GM19193 (cell line): ENCODE results near the gene EPHA2.

Source experiments
- POLR2A ChIP-seq: IDR thresholded peaks from 4 replicates; pipeline ENCODE4 v1.6.1; 2011; ENCODE audit not compliant: insufficient read depth, insufficient read length; ENCODE audit errors: extremely low read depth

EPHA2 gene

DNA sequence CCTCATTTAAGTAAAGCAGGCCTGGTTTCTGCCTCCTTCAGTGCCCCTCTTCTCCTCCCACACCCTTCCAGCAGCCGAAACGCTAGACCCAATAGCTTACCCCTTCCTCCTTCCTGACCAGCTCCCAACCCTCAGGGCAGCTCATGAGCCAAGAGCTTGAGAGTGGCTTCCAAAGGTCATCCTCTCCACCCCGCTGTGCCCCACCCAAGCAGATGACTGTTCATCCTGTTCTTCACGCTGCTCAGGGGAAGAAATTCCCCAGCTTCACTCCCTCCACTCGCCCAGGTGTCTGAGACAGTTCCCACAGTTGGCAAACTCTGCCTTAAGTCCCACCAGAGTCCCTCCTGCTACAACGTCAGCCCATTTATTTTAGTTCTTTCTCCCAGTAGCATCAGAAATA, 33.1 kb upstream of the EPHA2 start:
- TF ChIP-seq POLR2A, result no peak

DNA sequence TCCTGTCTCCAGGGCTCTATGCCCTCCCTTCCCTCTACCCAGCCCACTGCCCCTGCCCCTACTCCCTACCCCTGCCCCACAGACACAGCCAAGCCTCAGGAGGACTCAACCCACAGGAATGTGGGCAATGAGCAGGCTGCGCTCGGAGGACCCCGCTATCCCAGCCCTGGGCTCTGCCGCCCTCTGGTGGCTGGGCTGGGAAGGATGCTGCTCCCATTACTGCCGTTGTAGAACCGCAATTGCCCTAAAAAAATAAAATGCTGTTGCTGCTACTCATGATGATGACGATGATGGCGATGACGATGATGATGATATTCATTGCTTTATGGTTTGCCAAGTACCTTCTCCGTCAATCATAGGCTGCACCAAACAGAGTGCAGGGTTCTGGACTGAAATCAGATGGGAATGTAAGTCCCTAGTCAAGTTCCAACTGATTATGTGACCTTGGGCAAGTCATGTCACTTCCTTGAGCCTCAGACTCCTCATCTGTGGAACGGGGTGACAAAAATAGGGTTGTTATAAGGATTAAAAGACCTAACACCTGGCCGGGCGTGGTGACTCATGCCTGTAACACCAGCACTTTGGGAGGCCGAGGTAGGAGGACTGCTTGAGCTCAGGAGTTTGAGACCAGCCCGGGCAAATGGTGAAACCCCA, 32.0 kb upstream of the EPHA2 start:
- no peak for TF ChIP-seq POLR2A

DNA sequence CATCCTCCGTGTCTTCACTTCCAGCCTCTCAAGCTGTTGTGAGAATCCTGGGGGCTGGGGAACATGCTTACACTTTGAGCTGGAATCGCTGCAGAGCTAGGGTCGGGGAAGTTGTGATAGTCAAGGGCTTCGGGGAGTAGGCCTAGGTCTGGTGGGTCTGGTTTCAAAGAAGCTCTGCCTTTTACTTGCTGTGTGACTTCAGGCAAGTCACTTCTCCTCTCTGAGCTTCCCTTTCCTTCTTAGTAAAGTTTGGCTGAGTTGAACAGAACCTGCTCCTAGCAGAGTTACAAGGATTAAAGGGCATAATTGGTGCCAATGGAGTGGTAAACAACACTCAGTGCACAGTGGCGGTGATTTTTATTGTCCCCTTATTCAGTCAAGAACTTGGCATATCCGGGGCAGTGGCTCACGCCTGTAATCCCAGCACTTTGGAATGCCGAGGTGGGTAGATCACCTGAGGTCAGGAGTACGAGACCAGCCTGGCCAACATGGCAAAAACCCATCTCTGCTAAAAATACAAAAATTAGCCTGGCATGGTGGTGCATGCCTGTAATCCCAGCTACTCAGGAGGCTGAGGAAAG, 30.9 kb upstream of the EPHA2 start:
- TF ChIP-seq POLR2A, result no peak

GRCh38 chr1:16184557-16185303, 28.9 kb upstream of the EPHA2 start:
- TF ChIP-seq POLR2A, result no peak

- TF ChIP-seq POLR2A, result no peak
These were observed 28.1 kb upstream of the EPHA2 start for GRCh38 chr1:16183765-16184556.

DNA sequence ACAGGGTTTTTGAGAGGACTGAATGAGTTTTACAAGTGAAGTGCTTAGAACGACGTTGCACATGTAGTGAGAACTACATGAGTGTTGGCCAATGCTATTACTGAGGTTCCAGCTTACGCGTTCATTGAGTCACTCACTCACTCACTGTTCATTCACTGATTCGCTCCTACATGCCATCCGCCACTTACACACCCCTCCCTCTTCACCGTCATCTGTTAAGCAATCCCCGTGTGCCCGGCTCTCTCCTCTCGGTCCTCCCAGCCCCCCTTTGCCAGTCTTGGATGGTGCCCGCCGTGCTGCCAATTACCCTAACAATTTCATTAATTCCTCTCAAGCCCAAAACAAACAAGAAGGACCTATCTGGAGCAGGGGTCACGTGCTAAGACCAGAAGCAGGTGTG, 27.3 kb upstream of the EPHA2 start:
- TF ChIP-seq POLR2A, result no peak

DNA sequence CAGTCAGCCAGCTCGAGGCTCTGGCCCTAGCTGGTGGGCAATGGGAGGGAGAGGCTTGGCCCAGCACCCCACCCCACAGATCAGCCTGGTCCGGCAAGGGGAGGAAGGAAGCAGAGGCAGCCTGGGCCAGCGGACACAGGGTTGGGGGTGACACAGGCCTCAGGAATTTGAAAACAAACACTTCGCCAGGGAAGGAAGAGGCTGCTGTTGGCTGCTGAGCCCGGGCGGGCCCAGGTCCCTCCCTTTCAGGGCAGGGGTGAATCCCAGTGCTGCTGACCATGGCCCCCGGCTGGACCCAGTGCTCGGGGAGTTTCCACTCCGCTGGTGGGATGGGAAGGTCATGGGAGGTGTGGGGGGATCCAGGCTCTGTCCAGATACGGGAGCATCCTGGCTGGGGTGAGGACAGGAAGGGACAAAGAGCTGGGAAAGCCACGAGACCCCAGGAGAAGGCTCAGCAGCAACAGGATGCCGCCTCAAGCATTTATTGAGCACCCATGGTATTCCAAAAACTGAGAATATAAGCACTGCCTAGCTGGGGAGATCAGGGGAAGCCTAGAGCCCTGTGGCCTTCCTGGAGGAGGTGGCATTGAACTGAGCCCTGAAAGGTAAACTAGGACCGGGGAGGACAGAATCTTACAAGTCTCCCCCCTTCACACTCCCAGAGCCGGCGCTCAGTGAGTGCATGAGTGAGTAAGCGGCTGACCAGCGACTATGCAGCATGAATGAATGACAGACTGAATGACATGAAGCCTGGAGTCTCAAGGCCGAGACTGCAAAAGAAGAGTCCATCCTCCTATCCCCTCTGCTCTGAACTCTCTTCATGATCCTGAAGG, 26.2 kb upstream of the EPHA2 start:
- no peak for TF ChIP-seq POLR2A

- TF ChIP-seq POLR2A, result no peak
These were observed 24.5 kb upstream of the EPHA2 start for GRCh38 chr1:16180291-16180824.

- no peak for TF ChIP-seq POLR2A
These were observed 23.0 kb upstream of the EPHA2 start for GRCh38 chr1:16178596-16179497.

DNA sequence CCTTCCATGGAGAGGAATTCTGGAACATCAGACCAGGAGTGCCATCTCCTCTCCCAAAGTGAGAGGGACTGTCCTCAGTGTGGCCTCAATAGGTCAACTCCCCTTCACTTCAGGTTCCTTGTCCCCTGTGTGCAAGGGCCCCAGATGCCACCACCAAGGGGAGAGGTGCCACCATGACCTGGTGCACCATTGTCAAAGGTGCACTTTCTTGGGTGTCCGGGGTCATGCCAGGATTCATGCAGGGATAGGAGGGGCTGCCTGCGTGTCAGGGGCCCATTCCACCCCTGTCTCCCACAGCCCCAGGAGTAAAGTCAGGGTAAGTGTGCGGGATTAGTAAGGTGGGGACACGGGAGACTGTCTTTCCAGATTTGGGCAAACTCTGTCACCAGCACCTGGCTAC, 21.4 kb upstream of the EPHA2 start:
- no peak for TF ChIP-seq POLR2A

DNA sequence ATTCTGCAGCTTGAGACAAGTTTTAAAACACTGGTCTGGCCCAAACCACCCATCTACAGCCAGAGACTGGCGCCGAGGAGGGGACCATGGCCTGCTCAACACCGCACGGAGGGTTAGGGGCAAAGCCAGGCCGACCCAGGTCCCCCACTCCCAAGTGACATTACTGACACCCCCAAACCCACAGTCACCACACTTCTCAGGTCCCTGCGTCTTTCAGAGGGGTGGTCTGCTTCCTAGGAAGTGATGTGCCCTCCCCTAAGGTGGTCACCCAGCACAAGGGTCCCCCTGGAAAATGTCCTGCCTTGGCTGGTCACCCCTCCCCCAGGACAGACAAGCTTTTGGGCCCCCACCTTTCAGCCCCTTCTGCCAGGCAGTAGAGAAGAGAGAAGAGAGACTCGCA, 20.8 kb upstream of the EPHA2 start:
- TF ChIP-seq POLR2A, result no peak

DNA sequence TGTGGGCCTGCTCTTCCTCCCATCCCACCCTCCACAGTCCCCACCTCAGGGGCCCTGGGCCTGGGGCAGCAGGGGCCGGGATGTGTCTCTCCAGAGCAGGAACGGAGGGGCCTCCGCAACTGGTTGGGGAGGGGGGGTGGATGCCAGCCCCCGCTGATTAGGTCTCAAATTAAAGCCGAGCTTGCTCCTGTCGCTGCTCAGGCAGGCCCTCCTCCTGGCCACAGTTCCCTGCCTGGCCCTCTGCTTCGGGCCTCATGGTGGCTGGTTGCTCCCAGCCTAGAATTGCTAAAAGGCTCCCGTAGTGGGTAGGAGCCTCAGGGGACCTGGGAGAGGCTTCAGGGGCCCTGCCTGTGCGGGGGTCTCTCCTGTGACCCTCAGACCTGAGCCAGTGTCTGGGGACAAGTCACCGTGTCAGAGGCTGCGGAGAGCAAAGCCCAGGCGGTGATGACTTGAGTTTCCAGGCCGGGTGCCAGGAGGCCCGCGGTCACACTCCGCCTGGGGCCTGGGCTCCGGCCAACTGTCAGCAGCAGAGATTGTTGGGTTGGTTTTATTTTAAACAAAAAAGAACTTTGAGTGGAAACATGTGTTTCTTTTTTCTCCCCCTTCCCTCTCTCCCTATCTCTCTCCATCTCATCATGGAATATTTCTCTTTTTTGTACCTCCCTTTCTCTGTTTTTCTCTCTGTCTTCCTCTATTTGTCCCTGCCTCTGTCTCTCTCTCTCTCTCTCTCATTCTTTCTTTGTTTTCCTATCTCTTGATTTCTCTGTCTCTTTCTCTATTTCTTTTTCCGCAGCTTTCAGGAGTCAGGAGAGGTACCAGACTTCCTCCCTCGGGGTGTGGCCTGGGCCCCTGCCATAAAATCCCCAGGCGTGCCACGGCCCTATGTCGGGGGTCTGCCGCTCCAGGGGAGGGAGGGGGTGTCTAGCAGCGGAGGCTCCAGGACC, 20.0 kb upstream of the EPHA2 start:
- TF ChIP-seq POLR2A, result no peak

DNA sequence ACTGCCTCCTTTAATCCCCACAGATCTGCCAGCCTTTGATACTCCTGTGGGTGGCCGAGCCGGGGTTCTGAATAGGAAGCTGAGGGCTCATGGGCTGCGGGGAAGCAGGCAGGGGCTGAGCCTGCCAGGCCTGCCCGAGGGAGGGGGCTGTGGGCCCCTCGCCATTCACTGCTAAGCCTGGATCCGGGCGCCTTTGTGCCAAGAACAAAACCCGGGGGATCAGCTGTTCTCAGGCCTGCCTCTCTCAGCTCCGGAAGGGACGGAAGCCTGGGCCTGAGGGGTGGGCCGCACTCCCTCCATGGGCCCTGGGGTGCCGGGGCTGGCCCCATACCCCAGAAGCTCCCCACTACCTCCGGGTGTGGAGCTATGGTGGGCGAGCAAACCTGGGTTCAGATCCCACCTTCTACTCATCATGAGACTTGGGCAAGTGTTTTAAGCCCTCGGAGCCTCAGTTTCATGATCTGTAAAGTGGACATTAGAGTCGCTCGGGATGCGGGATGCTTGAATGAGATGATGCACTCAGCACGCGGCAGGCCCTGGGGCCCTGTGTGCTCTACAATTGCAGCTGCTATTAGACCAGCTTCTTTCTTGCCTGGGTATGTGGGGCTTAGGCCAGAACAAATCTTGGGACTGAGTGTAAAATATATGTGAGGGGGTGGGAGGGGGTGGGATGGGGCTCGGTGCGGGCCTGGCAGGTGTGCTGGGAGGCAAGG, 19.2 kb upstream of the EPHA2 start:
- no peak for TF ChIP-seq POLR2A
